ACC112 (cell line): ENCODE measurements around the gene TSG101.

ENCODE experiments used
- H2AFZ ChIP-seq: fragments of 200-600 bp; sonication (generic); one replicate; pipeline ENCODE4 v1.6.0; 2017; ENCODE audit warnings: antibody characterized with exemption, low read length; ENCODE audit not compliant: unreplicated experiment
- H3K27ac ChIP-seq: fragments of 200-600 bp; sonication (generic); 2 replicates; pipeline ENCODE4 v1.5.1; 2014; ENCODE audit warnings: low read depth, mild to moderate bottlenecking, antibody characterized with exemption, low read length, moderate library complexity
- H3K27me3 ChIP-seq: fragments of 200-600 bp; sonication (generic); 2 replicates; pipeline ENCODE4 v1.6.1; 2014; ENCODE audit warnings: mild to moderate bottlenecking, antibody characterized with exemption, low read length, moderate library complexity, mixed read lengths; ENCODE audit not compliant: insufficient read depth
- H3K36me3 ChIP-seq: fragments of 200-600 bp; sonication (generic); 2 replicates; pipeline ENCODE4 v1.6.1; 2016; ENCODE audit warnings: mild to moderate bottlenecking, antibody characterized with exemption, low read length, moderate library complexity, mixed read lengths; ENCODE audit not compliant: insufficient read depth
- H3K4me1 ChIP-seq: fragments of 200-600 bp; sonication (generic); one replicate; pipeline ENCODE4 v1.6.1; 2016; ENCODE audit warnings: low read length, mixed read lengths; ENCODE audit not compliant: insufficient read depth, unreplicated experiment, control insufficient read depth
- H3K4me3 ChIP-seq: fragments of 200-600 bp; sonication (generic); 2 replicates; pipeline ENCODE4 v1.5.1; 2014; ENCODE audit warnings: mild to moderate bottlenecking, low read depth, low read length
- H3K79me2 ChIP-seq: fragments of 200-600 bp; sonication (generic); one replicate; pipeline ENCODE4 v1.6.0; 2016; ENCODE audit warnings: low read length; ENCODE audit not compliant: control insufficient read depth, unreplicated experiment, insufficient read depth

The TSG101 gene

DNA sequence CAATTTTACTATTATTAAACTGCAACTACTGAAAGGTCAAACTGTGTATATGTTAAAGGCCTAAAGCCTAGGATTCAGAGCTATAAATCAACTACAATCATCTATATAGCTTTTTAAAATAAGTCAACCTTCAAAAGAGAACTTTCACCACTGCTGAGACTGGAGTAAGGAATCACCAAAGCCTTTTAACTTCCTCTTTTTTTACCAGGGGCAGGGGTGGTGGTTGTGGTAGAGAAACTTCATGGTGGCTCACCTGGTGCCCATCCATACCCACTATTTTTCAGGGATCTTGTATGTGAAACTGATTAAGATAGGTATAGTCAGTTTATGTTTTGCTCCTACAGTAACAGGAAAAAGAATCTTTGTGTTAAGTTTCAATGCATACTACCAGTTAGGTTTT, 31.5 kb downstream of the TSG101 start:
- Histone ChIP-seq H3K27ac (no peak overlapping the region), H2AFZ (no peak overlapping the region), H3K79me2 (no peaks in the 10 kb centered on the region), H3K4me3 (no peak overlapping the region), H3K36me3 (peaks cover 21% of the 10 kb centered on the region), H3K4me1 (peaks cover 2% of the 10 kb centered on the region), H3K27me3 (no peaks in the 10 kb centered on the region)

DNA sequence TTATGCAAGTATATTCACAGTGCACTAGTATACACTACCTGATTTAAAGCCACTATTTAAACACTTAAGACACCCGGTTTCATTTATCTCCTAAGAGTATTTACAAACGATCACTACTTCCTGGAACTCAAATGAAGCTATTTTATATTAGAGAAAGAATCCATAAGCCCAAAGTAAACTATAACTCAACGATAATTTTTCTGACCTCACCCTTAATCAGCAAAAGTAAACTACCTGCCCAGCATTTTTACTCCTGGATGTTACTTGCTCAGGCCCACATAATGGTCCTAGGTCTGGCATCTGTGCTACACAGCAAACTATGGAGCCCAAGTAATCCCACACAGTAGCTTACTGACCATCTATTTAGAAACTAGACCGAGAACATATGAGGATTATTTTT, 33.4 kb downstream of the TSG101 start:
- Histone ChIP-seq H3K36me3 (peaks cover 12% of the 10 kb centered on the region; the same call in 1 of the 2 replicates), H2AFZ (no peak overlapping the region), H3K4me1 (peaks cover 2% of the 10 kb centered on the region), H3K79me2 (no peaks in the 10 kb centered on the region), H3K27ac (no peak overlapping the region), H3K4me3 (no peak overlapping the region), H3K27me3 (no peaks in the 10 kb centered on the region)

DNA sequence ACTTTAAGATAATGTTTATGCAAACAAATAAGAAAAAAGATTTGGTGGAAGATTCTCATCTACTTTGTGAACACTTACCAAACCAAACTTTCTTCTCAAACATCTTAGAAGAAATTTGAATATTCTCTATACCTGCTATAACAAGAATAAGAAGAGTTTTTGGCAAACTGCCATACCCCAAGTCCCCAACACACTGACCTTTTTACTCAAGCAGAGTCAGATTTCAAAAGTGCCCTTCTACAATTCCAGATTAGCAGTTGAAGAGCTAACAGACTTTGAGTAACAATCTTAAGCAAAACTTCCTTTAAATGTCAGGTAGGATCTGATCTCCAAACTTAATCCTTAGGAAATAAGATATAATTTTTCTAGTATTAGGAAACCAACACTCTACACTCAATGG, 33.9 kb downstream of the TSG101 start:
- Histone ChIP-seq H3K4me1 (peaks cover 2% of the 10 kb centered on the region), H3K4me3 (no peak overlapping the region), H3K27me3 (no peaks in the 10 kb centered on the region), H2AFZ (no peak overlapping the region), H3K36me3 (peaks cover 12% of the 10 kb centered on the region; the same call in 1 of the 2 replicates), H3K79me2 (no peaks in the 10 kb centered on the region), H3K27ac (no peak overlapping the region)

DNA sequence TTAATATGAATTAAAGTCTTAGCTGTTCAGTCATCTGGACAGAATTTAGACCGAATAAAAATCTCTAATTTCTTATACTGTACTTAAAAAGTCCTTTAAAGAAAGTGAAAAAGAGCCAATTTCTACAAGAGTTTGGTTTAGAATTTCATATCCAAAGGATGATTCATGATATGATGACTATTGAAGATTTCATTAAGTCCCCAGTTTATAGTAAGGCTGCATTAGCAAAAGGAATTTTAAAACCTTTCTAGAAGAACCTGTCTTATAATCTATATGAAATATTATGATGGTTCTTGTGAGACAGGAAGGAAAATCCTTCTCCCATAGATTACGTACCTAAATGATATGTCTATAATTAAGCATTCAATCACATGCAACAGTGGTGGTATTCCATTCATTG, 34.8 kb downstream of the TSG101 start:
- no peak overlapping the region for H2AFZ ChIP-seq
- no peaks in the 10 kb centered on the region for H3K79me2 ChIP-seq
- no peak overlapping the region for H3K4me3 ChIP-seq
- H3K36me3 ChIP-seq, result peaks cover 18% of the 10 kb centered on the region
- no peak overlapping the region for H3K27ac ChIP-seq
- peaks cover 2% of the 10 kb centered on the region for H3K4me1 ChIP-seq
- H3K27me3 ChIP-seq, result no peaks in the 10 kb centered on the region

DNA sequence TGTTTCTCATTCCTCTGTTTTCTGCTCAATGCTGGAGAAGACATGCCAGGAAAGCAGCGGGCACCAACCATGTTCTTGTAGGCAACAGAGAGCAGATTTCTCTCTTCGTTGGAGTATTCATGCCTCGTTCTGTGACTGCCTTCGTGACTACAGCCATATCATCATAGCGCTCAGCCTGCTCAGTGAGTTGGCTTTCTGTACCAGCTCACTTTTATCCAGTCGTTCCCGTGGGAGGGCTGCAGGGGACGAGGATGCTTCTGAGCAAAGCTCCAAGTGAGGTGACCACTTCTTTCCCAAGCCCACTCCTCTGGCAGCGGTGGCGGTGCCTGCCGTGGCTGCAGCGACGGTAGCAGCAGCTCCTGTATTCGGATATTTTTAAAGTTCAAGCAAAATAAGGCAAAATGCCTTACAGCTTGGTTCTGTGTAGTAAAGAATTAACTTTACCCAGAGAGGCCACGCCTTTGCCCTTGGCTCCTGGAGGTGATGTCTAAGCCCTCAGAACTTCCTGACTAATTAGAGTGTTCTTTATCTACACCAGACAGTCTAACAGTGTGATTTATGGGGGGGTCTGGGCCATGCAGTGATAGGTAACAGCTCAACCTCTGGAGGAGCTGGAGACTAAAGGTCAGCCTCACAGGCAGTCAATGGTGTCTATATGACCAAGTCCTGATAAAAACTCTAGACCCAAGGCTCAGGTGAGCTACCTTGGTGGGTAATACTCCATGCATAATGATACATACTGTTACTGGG, 35.8 kb downstream of the TSG101 start:
- Histone ChIP-seq H3K4me1 (peaks cover 2% of the 10 kb centered on the region), H3K27me3 (no peaks in the 10 kb centered on the region), H3K4me3 (no peak overlapping the region), H3K27ac (no peak overlapping the region), H3K36me3 (peaks cover 18% of the 10 kb centered on the region), H3K79me2 (no peaks in the 10 kb centered on the region), H2AFZ (no peak overlapping the region)

DNA sequence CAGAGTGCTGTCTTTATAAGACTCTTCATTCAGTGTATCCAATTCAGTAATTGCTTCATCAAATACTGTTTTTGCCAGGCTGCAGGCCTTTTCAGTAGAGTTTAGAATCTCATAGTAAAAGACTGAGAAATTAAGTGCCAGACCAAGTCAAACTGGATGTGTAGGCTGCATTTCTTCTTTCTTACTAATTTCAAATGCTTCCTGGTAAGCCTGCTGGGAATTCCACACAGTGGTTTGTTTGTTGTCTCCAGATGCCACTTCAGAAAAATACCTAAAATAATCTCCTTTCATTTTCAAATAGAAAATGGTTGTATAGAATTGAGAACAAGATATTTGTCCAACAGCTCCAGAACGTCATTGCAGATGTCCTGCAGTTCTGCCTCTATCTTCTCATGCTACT, 36.4 kb downstream of the TSG101 start:
- Histone ChIP-seq H3K79me2 (no peaks in the 10 kb centered on the region), H3K36me3 (peaks cover 18% of the 10 kb centered on the region), H3K27ac (no peak overlapping the region), H2AFZ (no peak overlapping the region), H3K4me1 (peaks cover 2% of the 10 kb centered on the region), H3K4me3 (no peak overlapping the region), H3K27me3 (no peaks in the 10 kb centered on the region)

DNA sequence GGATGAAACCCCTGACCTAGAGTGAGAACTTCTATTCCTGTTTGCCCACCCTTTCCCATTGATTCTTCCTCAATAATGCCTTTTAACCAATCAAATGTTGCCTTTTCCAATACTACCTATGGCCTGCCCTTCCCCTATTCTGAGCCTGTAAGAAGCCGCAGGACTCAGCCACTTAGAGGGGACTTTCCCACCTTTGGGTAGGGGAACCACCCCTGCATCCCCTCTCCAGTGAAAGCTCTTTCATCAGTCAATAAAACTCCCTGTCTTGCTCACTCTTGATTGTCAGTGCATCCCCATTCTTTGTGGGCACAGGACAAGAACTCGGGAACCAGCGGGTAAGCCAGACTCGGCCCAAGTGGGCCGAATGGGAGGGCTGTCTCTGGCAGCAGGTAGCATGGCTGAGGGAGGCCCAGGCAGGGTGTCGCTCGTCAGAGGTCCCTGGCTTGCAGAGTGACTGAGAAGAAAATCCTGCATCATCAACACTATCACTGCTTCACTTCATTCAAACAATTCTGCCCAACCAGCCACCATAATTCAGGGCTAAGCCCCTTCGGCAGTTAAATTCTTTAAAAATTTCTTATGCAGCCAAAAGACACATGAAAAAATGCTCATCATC, 40.7 kb downstream of the TSG101 start:
- no peak overlapping the region for H3K4me3 ChIP-seq
- H3K4me1 ChIP-seq, result no peaks in the 10 kb centered on the region
- no peaks in the 10 kb centered on the region for H3K79me2 ChIP-seq
- peaks cover 28% of the 10 kb centered on the region; the same call in 1 of the 2 replicates for H3K36me3 ChIP-seq
- no peak overlapping the region for H3K27ac ChIP-seq
- no peaks in the 10 kb centered on the region for H3K27me3 ChIP-seq
- H2AFZ ChIP-seq, result no peak overlapping the region

DNA sequence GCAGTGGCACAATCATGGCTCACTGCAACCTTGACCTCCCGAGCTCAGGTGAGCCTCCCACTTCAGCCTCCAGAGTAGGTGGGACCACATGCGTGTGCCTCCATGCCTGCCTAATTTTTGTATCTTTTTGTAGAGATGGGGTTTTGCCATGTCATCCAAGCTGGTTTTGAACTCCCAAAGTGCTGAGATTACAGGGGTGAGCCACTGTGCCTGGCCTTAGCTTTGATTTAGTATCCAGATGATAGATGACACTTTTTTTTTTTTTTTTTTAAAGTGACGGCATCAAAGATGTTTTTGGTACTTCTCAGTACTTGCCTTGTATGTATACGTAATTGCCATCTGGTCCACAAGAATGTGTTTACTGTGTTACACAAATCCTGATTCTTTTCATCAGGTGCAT, 47.7 kb downstream of the TSG101 start:
- H2AFZ ChIP-seq, result no peak overlapping the region
- H3K4me1 ChIP-seq, result no peaks in the 10 kb centered on the region
- H3K27ac ChIP-seq, result no peak overlapping the region
- H3K79me2 ChIP-seq, result no peaks in the 10 kb centered on the region
- H3K27me3 ChIP-seq, result no peaks in the 10 kb centered on the region
- peaks cover 52% of the 10 kb centered on the region for H3K36me3 ChIP-seq
- no peak overlapping the region for H3K4me3 ChIP-seq

DNA sequence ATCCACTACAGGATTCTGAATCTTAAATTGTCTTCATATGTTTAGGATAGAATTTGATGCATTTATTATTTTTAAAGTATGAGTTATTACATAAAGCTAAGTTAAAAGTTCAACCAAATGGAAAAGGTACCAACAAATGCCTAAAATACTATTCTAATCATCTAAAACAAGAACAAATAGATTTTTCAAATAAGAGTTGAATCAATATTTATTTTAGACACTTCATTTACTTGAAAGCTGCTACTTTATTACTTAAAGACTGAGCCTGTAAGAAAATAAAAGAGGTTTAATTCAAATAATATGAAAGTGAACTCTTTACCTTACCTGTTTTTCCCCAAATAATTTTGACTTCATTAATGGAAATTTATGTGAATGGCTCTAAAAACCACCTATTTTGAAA, 54.2 kb downstream of the TSG101 start:
- H2AFZ ChIP-seq, result no peak overlapping the region
- no peaks in the 10 kb centered on the region for H3K27me3 ChIP-seq
- no peaks in the 10 kb centered on the region for H3K79me2 ChIP-seq
- peaks cover 15% of the 10 kb centered on the region for H3K36me3 ChIP-seq
- H3K4me1 ChIP-seq, result no peaks in the 10 kb centered on the region
- H3K4me3 ChIP-seq, result no peak overlapping the region
- no peak overlapping the region for H3K27ac ChIP-seq

DNA sequence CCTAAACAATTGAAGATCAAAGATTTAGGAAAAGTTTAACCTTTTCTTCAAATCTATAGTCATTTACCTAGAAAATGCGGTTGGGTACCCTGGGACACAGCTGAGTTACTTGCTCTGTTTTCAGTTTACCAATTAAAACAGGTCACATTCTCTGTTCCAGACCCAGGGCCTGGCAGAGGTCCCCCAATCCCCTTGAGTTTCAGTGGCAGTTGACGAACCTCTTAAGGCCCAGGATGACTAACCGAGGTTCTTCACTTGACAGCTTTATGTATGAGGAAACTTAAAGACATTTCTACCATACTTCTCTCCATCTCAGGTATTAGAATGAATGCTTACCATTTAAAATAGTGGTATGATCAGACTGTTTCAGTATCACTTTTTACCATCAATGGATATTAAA, 54.7 kb downstream of the TSG101 start:
- H3K4me1 ChIP-seq, result no peaks in the 10 kb centered on the region
- H2AFZ ChIP-seq, result no peak overlapping the region

DNA sequence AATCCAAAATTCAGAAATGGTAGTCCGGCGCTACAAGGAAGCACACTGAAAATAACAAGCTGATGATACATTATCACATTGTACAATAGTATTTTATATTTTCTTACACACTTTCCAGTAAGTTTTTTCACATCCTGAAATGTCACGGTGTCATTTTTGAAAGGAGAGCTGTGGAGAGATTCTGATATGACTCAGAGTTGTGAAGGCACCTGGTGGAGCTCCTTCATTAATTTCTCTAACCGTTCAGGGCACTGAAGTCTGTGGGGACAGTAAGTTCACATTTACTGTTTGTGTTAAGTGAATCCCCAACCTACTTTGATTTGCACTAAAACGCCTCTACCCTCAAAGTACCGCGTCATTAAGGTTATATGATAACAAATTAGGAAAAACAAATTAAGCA, 57.8 kb downstream of the TSG101 start:
- no peaks in the 10 kb centered on the region for H3K79me2 ChIP-seq
- no peak overlapping the region for H2AFZ ChIP-seq
- H3K4me3 ChIP-seq, result no peak overlapping the region
- no peak overlapping the region for H3K27ac ChIP-seq
- H3K36me3 ChIP-seq, result no peaks in the 10 kb centered on the region
- H3K27me3 ChIP-seq, result no peaks in the 10 kb centered on the region
- no peaks in the 10 kb centered on the region for H3K4me1 ChIP-seq

More for the DNA sequence above, 54.7 kb downstream of the TSG101 start:
- no peak overlapping the region for H3K4me3 ChIP-seq
- no peaks in the 10 kb centered on the region for H3K79me2 ChIP-seq
- peaks cover 15% of the 10 kb centered on the region for H3K36me3 ChIP-seq
- no peaks in the 10 kb centered on the region for H3K27me3 ChIP-seq
- no peak overlapping the region for H3K27ac ChIP-seq
